ENCODE data around the gene TSPAN1.
A peak's percentile ranks its signal among the peaks of the same experiment; 100 is the strongest.

The TSPAN1 gene

GRCh38 chr1:46174448-46175231, at the start of gene TSPAN1:
Gene TSPAN1 (plus strand): TSS chr1:46175087. CDS start chr1:46181108, 6,021 bp downstream.
- DNase-seq (ENCODE audit: low spot score) (no peak), FAIRE-seq (no peak)

DNA sequence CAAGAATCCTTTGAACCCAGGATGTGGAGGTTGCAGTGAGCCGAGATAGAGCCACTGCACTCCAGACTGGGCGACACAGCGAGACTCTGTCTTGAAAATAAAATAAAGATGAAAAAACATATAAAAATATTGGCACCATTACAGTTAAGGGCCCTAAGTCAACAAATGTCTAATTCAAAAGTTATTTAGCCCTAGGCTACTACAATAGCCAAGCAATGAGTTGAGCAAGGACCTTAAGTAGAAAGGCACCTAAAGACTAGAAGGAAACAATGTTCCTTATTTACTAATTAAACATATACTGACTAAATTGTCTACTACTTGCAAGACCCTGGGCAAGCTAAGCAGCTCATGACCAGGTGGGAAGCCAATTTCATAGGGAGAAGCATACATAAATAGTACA, 46.5 kb upstream of the TSPAN1 start:
- FAIRE-seq, result no peak
- DNase-seq (ENCODE audit: low spot score), result no peak

- no peak for FAIRE-seq
These were observed 44.8 kb upstream of the TSPAN1 start for GRCh38 chr1:46130121-46130520.

DNA sequence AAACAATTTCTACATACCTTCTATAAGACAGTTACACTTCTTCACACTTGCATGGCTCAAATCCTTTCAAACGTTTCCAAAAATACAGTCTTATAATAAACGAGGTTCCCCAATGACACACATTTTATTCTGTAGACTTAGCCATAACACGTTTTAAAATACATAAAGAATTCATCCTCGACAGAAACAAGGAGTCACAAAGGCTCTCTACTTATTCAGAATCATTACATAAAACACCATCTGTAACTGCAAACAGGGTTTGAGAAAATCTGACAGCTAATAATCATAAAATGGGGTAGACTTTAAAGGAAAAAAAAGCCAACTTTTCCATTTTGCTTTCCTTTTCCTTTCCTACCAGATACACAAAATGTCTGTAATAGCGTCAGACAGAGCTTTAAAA, 44.3 kb upstream of the TSPAN1 start:
- DNase-seq (ENCODE audit: low spot score) (no peak), FAIRE-seq (no peak)

More at GRCh38 chr1:46130121-46130520, 44.8 kb upstream of the TSPAN1 start:
- DNase-seq (ENCODE audit: low spot score), result no peak

DNA sequence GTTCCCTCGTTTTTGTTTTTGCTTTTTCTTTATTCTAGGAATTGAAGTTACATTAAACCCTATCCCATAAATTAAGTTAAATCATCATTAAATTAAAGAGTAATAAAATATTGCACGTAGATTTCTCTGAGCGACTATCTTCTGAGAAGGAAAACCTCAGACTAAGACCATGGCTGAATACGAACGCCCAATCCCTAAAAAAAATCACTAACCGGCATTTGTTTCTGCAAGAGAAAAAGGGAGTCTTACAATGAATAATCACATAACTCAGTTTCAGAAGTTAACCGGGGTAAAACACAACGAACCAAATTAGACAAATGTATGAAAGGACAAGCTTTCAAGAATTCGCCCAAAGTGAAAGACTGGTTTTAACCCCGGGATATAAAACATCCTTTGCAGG, 43.8 kb upstream of the TSPAN1 start:
- no peak for FAIRE-seq
- DNase-seq (ENCODE audit: low spot score), result no peak

DNA sequence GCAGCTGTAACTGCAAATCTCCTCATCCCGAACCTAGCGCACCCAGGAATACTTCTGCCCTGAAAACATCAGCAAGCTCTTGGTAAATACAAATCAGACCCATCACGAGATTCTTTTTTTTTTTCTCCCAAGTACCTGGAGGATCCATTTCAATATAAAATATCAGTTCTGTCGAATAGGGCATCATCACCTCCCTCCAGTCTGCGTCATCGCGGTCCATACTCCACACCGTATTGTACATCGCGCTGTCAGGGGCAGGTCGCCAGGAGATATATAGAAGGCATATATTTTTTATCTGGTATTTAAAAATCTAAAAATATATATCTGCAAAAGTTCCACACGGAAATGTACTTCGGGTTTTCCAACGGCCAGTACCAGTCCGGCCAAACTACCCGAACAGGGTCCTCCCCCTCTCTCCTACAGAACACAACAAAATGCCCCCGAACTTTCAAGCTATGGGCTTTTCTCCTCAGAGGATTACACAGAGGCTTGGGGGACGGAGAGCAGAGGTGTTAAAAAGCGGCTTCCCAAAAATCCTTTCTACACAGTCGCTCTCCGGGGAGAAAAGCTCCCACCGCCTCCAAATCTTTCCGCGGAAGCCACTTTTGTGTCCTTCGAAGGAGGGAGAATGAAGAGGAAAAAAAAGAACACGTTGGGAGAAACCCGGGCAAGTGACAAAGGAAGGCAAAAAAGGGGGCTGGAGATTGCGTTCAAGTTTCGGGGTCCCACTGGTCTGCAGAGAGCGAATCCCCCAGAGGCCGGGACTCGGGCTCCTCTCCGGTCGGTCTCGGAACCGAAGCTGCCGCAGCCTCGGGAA, 43.0 kb upstream of the TSPAN1 start:
- FAIRE-seq, result no peak
- DNase-seq (ENCODE audit: low spot score), result peak; percentile 29

GRCh38 chr1:46132529-46133180, 42.2 kb upstream of the TSPAN1 start, which contains the start of gene PIK3R3:
Gene PIK3R3 (minus strand): TSS chr1:46132629. CDS start chr1:46131952, 677 bp downstream.
- no peak for FAIRE-seq

GRCh38 chr1:46133181-46133658, 41.7 kb upstream of the TSPAN1 start:
- no peak for FAIRE-seq
- DNase-seq (ENCODE audit: low spot score), result peak; percentile 73

More at GRCh38 chr1:46132529-46133180, 42.2 kb upstream of the TSPAN1 start, which contains the start of gene PIK3R3:
- peak; percentile 98 for DNase-seq (ENCODE audit: low spot score)

DNA sequence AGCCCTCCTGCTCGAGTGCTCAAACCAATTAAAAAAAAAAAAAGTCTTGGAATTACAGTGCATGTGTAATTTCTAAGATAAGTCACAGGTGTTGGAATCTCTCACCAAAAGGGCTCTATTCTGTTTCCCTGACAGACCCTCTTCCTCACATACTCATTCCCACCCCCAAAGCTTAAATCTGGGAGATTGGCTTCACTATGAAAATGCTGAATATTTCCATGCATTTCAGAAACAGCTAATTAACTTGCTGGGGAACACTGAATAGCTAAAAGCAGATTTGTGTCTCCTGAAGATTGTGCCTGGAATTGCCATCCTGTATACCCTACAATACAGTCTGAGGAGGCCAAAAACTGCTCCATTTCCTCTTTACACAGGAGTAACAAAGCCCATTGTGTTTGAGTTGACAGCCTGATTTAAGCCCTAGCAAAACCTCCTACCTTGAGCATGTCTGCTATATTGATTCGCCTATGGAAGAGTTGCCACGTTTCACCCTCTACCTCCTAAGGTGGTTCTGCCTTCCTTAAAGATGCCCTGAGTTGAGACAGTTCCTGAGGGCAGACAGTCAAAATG, 41.0 kb upstream of the TSPAN1 start:
- FAIRE-seq (no peak), DNase-seq (ENCODE audit: low spot score) (no peak)

DNA sequence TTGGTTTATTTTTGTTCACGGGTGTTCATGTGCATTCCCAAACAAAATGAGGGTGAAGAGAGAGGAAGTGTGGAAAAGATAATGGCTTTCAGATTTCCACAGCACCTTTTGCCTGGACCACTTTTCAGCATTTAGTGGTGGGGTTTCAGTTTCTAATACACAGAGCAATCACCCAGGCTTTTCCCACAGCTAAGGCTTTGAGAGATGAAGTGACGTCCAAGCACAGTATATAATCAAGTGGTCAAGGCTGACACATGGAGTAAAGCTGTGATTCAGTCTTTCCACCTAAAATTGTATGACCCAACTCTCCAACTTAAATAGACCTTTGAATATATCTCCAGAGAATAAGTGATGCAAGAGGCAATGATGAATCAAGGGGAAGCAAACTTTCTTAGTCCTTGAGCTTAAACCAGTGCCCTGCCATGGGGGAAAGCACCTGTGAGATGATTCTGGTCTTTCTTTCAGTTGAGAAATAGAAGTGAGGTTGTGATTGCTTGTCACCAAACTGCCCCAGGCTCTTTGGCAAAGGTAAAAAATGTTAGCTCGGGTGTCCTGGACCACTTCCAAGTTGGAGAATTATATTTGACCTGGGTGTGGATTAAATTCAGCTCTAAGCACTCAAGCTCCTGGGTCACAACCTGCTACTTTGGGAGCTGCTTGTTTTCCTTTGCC, 40.1 kb upstream of the TSPAN1 start:
- DNase-seq (ENCODE audit: low spot score) (no peak), FAIRE-seq (no peak)

- FAIRE-seq (no peak), DNase-seq (ENCODE audit: low spot score) (no peak)
These were observed 38.2 kb upstream of the TSPAN1 start for GRCh38 chr1:46136711-46137110.

DNA sequence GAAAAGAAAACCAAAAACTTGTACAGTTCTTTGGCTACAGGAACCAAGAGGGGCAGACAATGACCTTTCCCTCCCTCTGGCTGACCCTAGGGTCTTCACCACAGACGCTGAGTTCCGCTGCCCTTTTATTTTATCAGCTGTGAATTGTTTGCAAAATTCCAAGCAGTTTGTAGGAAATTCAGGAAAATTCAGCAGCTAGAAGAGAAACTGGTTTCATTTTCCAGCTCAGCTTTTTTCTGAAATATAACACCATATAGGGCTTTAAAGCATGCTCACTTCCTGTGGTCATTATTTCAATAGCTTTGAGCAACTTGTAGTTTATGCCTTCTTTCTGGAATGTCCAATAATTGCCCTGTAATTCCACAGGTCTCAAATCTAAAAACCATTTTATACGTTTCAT, 37.0 kb upstream of the TSPAN1 start:
- FAIRE-seq (no peak), DNase-seq (ENCODE audit: low spot score) (no peak)

GRCh38 chr1:46148318-46148717, 26.6 kb upstream of the TSPAN1 start:
- FAIRE-seq (no peak), DNase-seq (ENCODE audit: low spot score) (no peak)

DNA sequence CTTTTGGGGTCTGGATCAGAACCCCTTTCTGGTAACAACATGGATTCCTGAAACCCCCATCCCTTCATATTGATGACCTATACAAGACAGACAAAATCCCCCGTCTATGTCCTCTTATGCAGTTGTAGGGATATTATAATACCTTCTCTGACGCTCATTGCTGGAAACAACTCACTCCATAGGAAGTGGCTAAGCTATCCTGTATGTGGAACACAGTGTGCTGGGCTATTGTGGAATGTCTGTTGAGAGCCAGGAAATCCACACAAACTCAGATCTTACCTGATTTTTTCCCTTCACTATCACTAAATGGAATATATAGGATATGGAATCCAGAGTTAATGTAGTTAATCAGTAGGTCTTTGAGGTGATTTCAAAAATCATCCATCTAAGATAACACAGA, 24.8 kb upstream of the TSPAN1 start:
- no peak for DNase-seq (ENCODE audit: low spot score)
- no peak for FAIRE-seq

DNA sequence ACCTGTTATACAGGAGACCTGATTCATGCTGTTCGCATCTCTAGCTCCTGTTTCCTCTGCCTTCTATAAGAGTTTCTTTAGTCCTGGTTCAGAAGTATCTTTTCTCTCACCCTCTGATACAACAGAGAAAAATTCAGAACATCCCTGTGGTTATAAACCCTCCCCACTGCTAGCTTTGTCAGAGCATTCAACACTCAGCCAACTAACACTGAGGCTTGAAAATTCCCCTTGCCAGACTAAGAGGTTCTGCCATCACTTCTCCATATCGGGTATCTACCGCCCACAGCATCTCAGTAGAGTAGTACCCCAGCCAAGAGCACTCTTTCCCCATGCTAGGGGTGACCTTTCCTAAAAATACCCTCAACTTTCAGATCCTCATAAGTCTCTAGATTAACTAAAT, 22.9 kb upstream of the TSPAN1 start:
- DNase-seq (ENCODE audit: low spot score) (no peak), FAIRE-seq (no peak)

- no peak for FAIRE-seq
These were observed 21.7 kb upstream of the TSPAN1 start for GRCh38 chr1:46153228-46153627.

DNA sequence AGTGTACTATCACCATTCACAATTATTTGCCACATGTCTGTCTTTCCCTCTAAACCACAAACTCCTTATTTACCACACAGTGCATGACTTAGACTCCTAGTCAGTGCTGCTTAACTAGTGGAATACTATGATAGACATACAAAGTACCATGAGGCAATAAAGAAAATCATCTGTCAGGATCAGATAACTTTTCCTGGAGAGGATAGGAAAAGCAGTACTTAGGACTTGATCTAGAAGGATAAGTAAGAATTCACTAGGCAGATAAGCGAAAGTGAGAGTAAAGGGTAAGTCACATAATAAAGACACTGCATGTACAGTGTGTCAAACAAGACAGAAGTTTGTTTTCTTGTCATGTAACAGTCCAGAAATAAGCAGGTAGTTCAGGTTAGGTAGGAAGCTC, 21.2 kb upstream of the TSPAN1 start:
- DNase-seq (ENCODE audit: low spot score), result no peak
- no peak for FAIRE-seq

More at GRCh38 chr1:46153228-46153627, 21.7 kb upstream of the TSPAN1 start:
- DNase-seq (ENCODE audit: low spot score), result no peak

- no peak for FAIRE-seq
- DNase-seq (ENCODE audit: low spot score), result no peak
These were observed 17.0 kb upstream of the TSPAN1 start for GRCh38 chr1:46157916-46158311.

- no peak for FAIRE-seq
- DNase-seq (ENCODE audit: low spot score), result no peak
These were observed 16.3 kb upstream of the TSPAN1 start for GRCh38 chr1:46158312-46159281.

- DNase-seq (ENCODE audit: low spot score), result no peak
- FAIRE-seq, result no peak
These were observed 15.4 kb upstream of the TSPAN1 start for GRCh38 chr1:46159516-46159915.

All from urothelium cell line (cell line).